ENCODE data around the gene ATXN10. TPM values are rescaled to one million over a fixed set of nuclear protein-coding genes. Genes with fewer than 3 reads are reported as not detected.

Gene ATXN10
- total and polyA plus RNA-seq, 2 of the 13 experiments (the other 11 are each of a cell fraction or from before 2014, with no cell fraction given), result 60.1 to 194 TPM

GRCh38 chr22:45671783-45672563, at the start of gene ATXN10 (continued):
- TF ChIP-seq, protein P1, sequence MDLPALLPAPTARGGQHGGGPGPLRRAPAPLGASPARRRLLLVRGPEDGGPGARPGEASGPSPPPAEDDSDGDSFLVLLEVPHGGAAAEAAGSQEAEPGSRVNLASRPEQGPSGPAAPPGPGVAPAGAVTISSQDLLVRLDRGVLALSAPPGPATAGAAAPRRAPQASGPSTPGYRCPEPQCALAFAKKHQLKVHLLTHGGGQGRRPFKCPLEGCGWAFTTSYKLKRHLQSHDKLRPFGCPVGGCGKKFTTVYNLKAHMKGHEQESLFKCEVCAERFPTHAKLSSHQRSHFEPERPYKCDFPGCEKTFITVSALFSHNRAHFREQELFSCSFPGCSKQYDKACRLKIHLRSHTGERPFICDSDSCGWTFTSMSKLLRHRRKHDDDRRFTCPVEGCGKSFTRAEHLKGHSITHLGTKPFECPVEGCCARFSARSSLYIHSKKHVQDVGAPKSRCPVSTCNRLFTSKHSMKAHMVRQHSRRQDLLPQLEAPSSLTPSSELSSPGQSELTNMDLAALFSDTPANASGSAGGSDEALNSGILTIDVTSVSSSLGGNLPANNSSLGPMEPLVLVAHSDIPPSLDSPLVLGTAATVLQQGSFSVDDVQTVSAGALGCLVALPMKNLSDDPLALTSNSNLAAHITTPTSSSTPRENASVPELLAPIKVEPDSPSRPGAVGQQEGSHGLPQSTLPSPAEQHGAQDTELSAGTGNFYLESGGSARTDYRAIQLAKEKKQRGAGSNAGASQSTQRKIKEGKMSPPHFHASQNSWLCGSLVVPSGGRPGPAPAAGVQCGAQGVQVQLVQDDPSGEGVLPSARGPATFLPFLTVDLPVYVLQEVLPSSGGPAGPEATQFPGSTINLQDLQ (CRISPR knock-in tag; IDR thresholded peaks at IDR 0.05), result no peak; the same call in 1 of the 2 replicates
- no peak for TF ChIP-seq HMGXB3 (CRISPR knock-in tag; IDR thresholded peaks at IDR 0.05; ENCODE audit: borderline replicate concordance)
- TF ChIP-seq REPIN1 (CRISPR knock-in tag; IDR thresholded peaks at IDR 0.05; ENCODE audit: borderline replicate concordance, low read depth), result no peak
- TF ChIP-seq CCAR2 (optimal IDR thresholded peaks at IDR 0.05; ENCODE audit: low read depth, low read length), result no peak
- no peak for TF ChIP-seq ZNF205 (CRISPR knock-in tag; IDR thresholded peaks at IDR 0.05)
- TF ChIP-seq DNMT1 (CRISPR knock-in tag; IDR thresholded peaks at IDR 0.05), result peak; percentile 35; the same call in 1 of the 2 replicates
- TF ChIP-seq RARA (CRISPR knock-in tag; IDR thresholded peaks at IDR 0.05), result 0 out of 2 replicates have a peak, but pooled peaks have one; percentile 7
- TF ChIP-seq ZNF224 (CRISPR knock-in tag; IDR thresholded peaks at IDR 0.05), result no peak
- TF ChIP-seq SIX1 (CRISPR knock-in tag; IDR thresholded peaks at IDR 0.05; ENCODE audit: borderline replicate concordance), result no peak
- TF ChIP-seq MAFF (IDR thresholded peaks at IDR 0.05; ENCODE audit: low read depth, low read length), result no peak
- TF ChIP-seq DR1 (CRISPR knock-in tag; IDR thresholded peaks at IDR 0.05), result no peak; the same call in 1 of the 2 replicates
- no peak for TF ChIP-seq RAD51 (IDR thresholded peaks at IDR 0.05; ENCODE audit: borderline replicate concordance)
- TF ChIP-seq ATF1 (CRISPR knock-in tag; IDR thresholded peaks at IDR 0.05), result no peak
- TF ChIP-seq GABPB1 (CRISPR knock-in tag; IDR thresholded peaks at IDR 0.05), result peak; percentile 93
- TF ChIP-seq ZNF430 (CRISPR knock-in tag; IDR thresholded peaks at IDR 0.05), result 0 out of 2 replicates have a peak, but pooled peaks have one; percentile 22
- no peak for TF ChIP-seq NCOR1 (IDR thresholded peaks at IDR 0.05; ENCODE audit: borderline replicate concordance, low read length)
- TF ChIP-seq HINFP (CRISPR knock-in tag; IDR thresholded peaks at IDR 0.05; ENCODE audit: low read depth), result no peak
- TF ChIP-seq GRHL1 (CRISPR knock-in tag; conservative IDR thresholded peaks at IDR 0.05), result no peak

Data from HepG2 (cell line).